Adipose tissue (tissue), 3 donors: ENCODE data around the gene STON2. TPM values are rescaled to one million over a fixed set of nuclear protein-coding genes. Genes with fewer than 3 reads are reported as not detected.

Experiments used
- H3K27ac ChIP-seq: one replicate; pipeline ENCODE4 v1.5.1; 2013; ENCODE audit warnings: low read depth, low read length
- WGBS, 3 donors: extraction: QIAGEN DNeasy Blood & Tissue Kit; methylation state at CpG; one replicate each; pipeline ENCODE4 v1.1.7; 2013; 5-methylcytosine and 5-hydroxymethylcytosine counted together
- polyA plus RNA-seq, 3 donors: library from polyadenylated mRNA; stranded (reverse); fragments of 200-250 nt; gene quantifications; one replicate each; pipeline ENCODE4 v1.2.3, GENCODE V29; 2013
- donor health status: healthy with polysubstance abuse.
- donor health status: Bipolar disorder and iron deficiency.
- donor health status: healthy.

Gene STON2
- polyA plus RNA-seq, 3 donors: 0.33 to 7.4 (median 1.1) TPM

GRCh38 chr14:81427348-81428058 lies 27.4 kb upstream of the STON2 start:
- 9 to 36% (median 20%) methylated on average over 8 of the region's 8 CpGs for WGBS, 3 donors

GRCh38 chr14:81423504-81423903 lies 23.4 kb upstream of the STON2 start:
- WGBS, 3 donors: 21 to 76% (median 24%) methylated on average over 6 of the region's 6 CpGs
- no peak overlapping the region for H3K27ac ChIP-seq

More at GRCh38 chr14:81427348-81428058, 27.4 kb upstream of the STON2 start:
- H3K27ac ChIP-seq: no peak overlapping the region

GRCh38 chr14:81418057-81418790 lies 18.1 kb upstream of the STON2 start:
- H3K27ac ChIP-seq: no peak overlapping the region
- WGBS, 3 donors: 69 to 89% (median 84%) methylated on average over 3 of the region's 3 CpGs

GRCh38 chr14:81416981-81417380 lies 16.9 kb upstream of the STON2 start:
- H3K27ac ChIP-seq: no peak overlapping the region
- WGBS, 3 donors: 58 to 73% (median 70%) methylated on average over 7 of the region's 7 CpGs

GRCh38 chr14:81416194-81416952 lies 16.2 kb upstream of the STON2 start:
- no peak overlapping the region for H3K27ac ChIP-seq
- WGBS, 3 donors: 63 to 89% (median 68%) methylated on average over 8 of the region's 8 CpGs

- H3K27ac ChIP-seq: no peak overlapping the region
- 64 to 85% (median 66%) methylated on average over 4 of the region's 4 CpGs for WGBS, 3 donors
Observed at GRCh38 chr14:81415781-81416180, 15.7 kb upstream of the STON2 start.

- WGBS, 3 donors: 91 to 93% (median 93%) methylated on average over 4 of the region's 4 CpGs
- H3K27ac ChIP-seq: no peak overlapping the region
Observed at GRCh38 chr14:81414123-81414522, 14.0 kb upstream of the STON2 start.

- 78 to 87% (median 82%) methylated on average over 19 of the region's 19 CpGs for WGBS, 3 donors
- H3K27ac ChIP-seq: no peak overlapping the region
Observed at GRCh38 chr14:81412779-81413178, 12.7 kb upstream of the STON2 start.

GRCh38 chr14:81408595-81408994 lies 8.5 kb upstream of the STON2 start:
- 21 to 88% (median 87%) methylated on average over 1 of the region's 1 CpG for WGBS, 3 donors
- no peak overlapping the region for H3K27ac ChIP-seq

- no peak overlapping the region for H3K27ac ChIP-seq
- WGBS, 3 donors: 32 to 56% (median 46%) methylated on average over 4 of the region's 4 CpGs
Observed at GRCh38 chr14:81406863-81407262, 6.7 kb upstream of the STON2 start.

- 59 to 89% (median 71%) methylated on average over 2 of the region's 2 CpGs for WGBS, 3 donors
- H3K27ac ChIP-seq: no peak overlapping the region
Observed at GRCh38 chr14:81402123-81402495, 2.0 kb upstream of the STON2 start.

- 91 to 97% (median 94%) methylated on average over 2 of the region's 2 CpGs for WGBS, 3 donors
- no peak overlapping the region for H3K27ac ChIP-seq
Observed at GRCh38 chr14:81401420-81402122, 1.4 kb upstream of the STON2 start.

GRCh38 chr14:81400852-81401251 lies 728 bp upstream of the STON2 start:
- 62 to 86% (median 62%) methylated on average over 8 of the region's 8 CpGs for WGBS, 3 donors
- no peak overlapping the region for H3K27ac ChIP-seq

GRCh38 chr14:81398196-81398891 lies 1.8 kb downstream of the STON2 start:
- WGBS, 3 donors: 82 to 87% (median 83%) methylated on average over 6 of the region's 6 CpGs
- H3K27ac ChIP-seq: no peak overlapping the region

GRCh38 chr14:81396113-81396512 lies 4.0 kb downstream of the STON2 start:
- no peak overlapping the region for H3K27ac ChIP-seq
- 94 to 98% (median 95%) methylated on average over 7 of the region's 7 CpGs for WGBS, 3 donors

GRCh38 chr14:81394739-81395138 lies 5.4 kb downstream of the STON2 start:
- 78 to 92% (median 81%) methylated on average over 1 of the region's 1 CpG for whole genome bisulfite sequencing, 3 donors
- H3K27ac ChIP-seq: no peak overlapping the region

- WGBS, 3 donors: 69 to 84% (median 79%) methylated on average over 6 of the region's 6 CpGs
- H3K27ac ChIP-seq: no peak overlapping the region
Observed at GRCh38 chr14:81392976-81393643, 7.0 kb downstream of the STON2 start.

- WGBS, 3 donors: 76 to 98% (median 93%) methylated on average over 5 of the region's 5 CpGs
- H3K27ac ChIP-seq: no peak overlapping the region
Observed at GRCh38 chr14:81392052-81392451, 8.1 kb downstream of the STON2 start.
